Right lobe of liver (tissue), 6 donors: Measurements from ENCODE around the gene MYBPC3. TPM values are rescaled to one million over a fixed set of nuclear protein-coding genes. Genes with fewer than 3 reads are reported as not detected.
A peak's percentile ranks its signal among the peaks of the same experiment; 100 is the strongest.

Experiments
- ATAC-seq, 4 donors: fragments of 200-7000 bp; cut with Tn5 transposase; one replicate each; pipeline ENCODE4 v1.9.1; 2020; ENCODE audit warnings: mild to moderate bottlenecking in 4 of 4, moderate library complexity in 4 of 4
- DNase-seq, 3 donors: peaks; one replicate each; pipeline ENCODE4 v3.0.0-alpha.2; 2020
- H3K27ac ChIP-seq, 3 donors: fragments of 200-600 bp; one replicate each; pipeline ENCODE4 v1.8.0; 2022
- H3K27me3 ChIP-seq, 2 donors: fragments of 200-600 bp; one replicate each; pipeline ENCODE4 v1.8.0; 2022
- H3K36me3 ChIP-seq, 4 donors: fragments of 200-600 bp; sonication (generic) in 1 of 4; one replicate each; pipeline versions ENCODE4 v1.5.1 to v1.8.0; 2017 to 2022; ENCODE audit warnings: control low read depth in 1 of 4
- H3K4me1 ChIP-seq, 4 donors: fragments of 200-600 bp; sonication (generic) in 1 of 4; one replicate each; pipeline versions ENCODE4 v1.5.1 to v1.8.0; 2017 to 2022; ENCODE audit warnings: control low read depth in 1 of 4
- H3K4me3 ChIP-seq, 3 donors: fragments of 200-600 bp; one replicate each; pipeline ENCODE4 v1.8.0; 2022
- H3K9me3 ChIP-seq, 4 donors: fragments of 200-600 bp; sonication (generic) in 1 of 4; one replicate each; pipeline versions ENCODE4 v1.5.1 to v1.8.0; 2017 to 2022; ENCODE audit warnings: control low read depth in 1 of 4
- CTCF ChIP-seq, 4 donors: fragments of 200-600 bp in 3 of 4; fragments of 450-650 bp in 1 of 4; IDR thresholded peaks; one replicate each; pipeline versions ENCODE4 v1.5.1 to v1.8.0; 2016 to 2022; ENCODE audit warnings: antibody characterized with exemption in 4 of 4, mild to moderate bottlenecking in 2 of 4
- POLR2A ChIP-seq: fragments of 450-650 bp; IDR thresholded peaks from one replicate; pipeline ENCODE4 v1.6.1; 2017; ENCODE audit warnings: antibody characterized with exemption, mild to moderate bottlenecking
- WGBS: methylation state at CpG from one replicate; pipeline ENCODE4 v1.1.6; 2018; ENCODE audit warnings: low coverage, low lambda C conversion rate; ENCODE audit not compliant: insufficient coverage; ENCODE audit errors: missing lambda C conversion rate; 5-methylcytosine and 5-hydroxymethylcytosine counted together
- intact Hi-C, 2 donors: fragments of 100-400 bp; cut with DNase I; formaldehyde crosslinking; loops; one replicate each; pipeline versions ENCODE4 v1.11.2 to v1.14.1; 2022
- total RNA-seq, 6 experiments: library from RNA; depleted of rRNA in 2 of 6; stranded (reverse); fragments of >200 nt in 2 of 6; fragmentation: NEBNext Ultra II Directional in 3 of 6; extraction: Animal tissue kit (Norgen Biotek cat#: 25700) in 3 of 6; gene quantifications; one replicate each; pipeline versions ENCODE4 v1.1.0 to v1.2.4, GENCODE V29; 2016 to 2023
- donor health status: DM: no; HTN: yes; CAD: no.
- donor health status: DM: no; HTN: no; CAD: no.
- donor health status: DM: no; HTN: no; CAD: no.
- donor health status: DM: no; HTN: yes; CAD: no.
- donor health status: DM: no; HTN: yes; CAD: no.

MYBPC3 gene
- total RNA-seq, 6 experiments from 2014 or later, result 0.04 to 0.24 (median 0.13) TPM; not detected in 1

- no peak overlapping the region for H3K4me3 ChIP-seq
- peak; percentile 4 to 31 (median 18) for ATAC-seq
- no peaks in the 10 kb centered on the region for H3K4me1 ChIP-seq
- WGBS, result 64% methylated on average over 7 of the region's 11 CpGs
- intact Hi-C loops, result no loop called here
- no peaks in the 10 kb centered on the region for H3K9me3 ChIP-seq
- DNase-seq, result peak in 2 of 3 donors; percentile 65 to 74
- peak overlapping the region in 2 of 3 donors; percentile 19 to 73 for H3K27ac ChIP-seq
- H3K27me3 ChIP-seq, result no peaks in the 10 kb centered on the region
- H3K36me3 ChIP-seq, result no peaks in the 10 kb centered on the region
- TF ChIP-seq CTCF (IDR thresholded peaks at IDR 0.05) (no peak), POLR2A (no peak)
Observed at GRCh38 chr11:47391077-47391583, 38.6 kb upstream of the MYBPC3 start.

GRCh38 chr11:47390422-47390760 is 37.9 kb upstream of the MYBPC3 start:
- DNase-seq, result peak in 1 of 3 donors; percentile 37

GRCh38 chr11:47389577-47390421 is 37.3 kb upstream of the MYBPC3 start:
- peak overlapping the region; percentile 28 to 43 (median 31) for H3K27ac ChIP-seq
- DNase-seq (peak in 1 of 3 donors; percentile 62), ATAC-seq (no peak)
- intact Hi-C loops, result no loop called here
- WGBS, result 69% methylated on average over 13 of the region's 17 CpGs
- H3K4me3 ChIP-seq, result no peak overlapping the region
- H3K9me3 ChIP-seq, result no peaks in the 10 kb centered on the region
- no peaks in the 10 kb centered on the region for H3K27me3 ChIP-seq
- no peaks in the 10 kb centered on the region for H3K36me3 ChIP-seq
- no peaks in the 10 kb centered on the region for H3K4me1 ChIP-seq
- TF ChIP-seq POLR2A (no peak), CTCF (IDR thresholded peaks at IDR 0.05) (no peak)

More at GRCh38 chr11:47390422-47390760, 37.9 kb upstream of the MYBPC3 start:
- no peak for ATAC-seq
- no peak for TF ChIP-seq POLR2A
- no peak for TF ChIP-seq CTCF (IDR thresholded peaks at IDR 0.05)
- Histone ChIP-seq H3K9me3 (no peaks in the 10 kb centered on the region), H3K27me3 (no peaks in the 10 kb centered on the region), H3K4me3 (no peak overlapping the region), H3K4me1 (no peaks in the 10 kb centered on the region), H3K36me3 (no peaks in the 10 kb centered on the region), H3K27ac (peak overlapping the region in 2 of 3 donors; percentile 19 to 73)
- intact Hi-C loops, result no loop called here
- WGBS, result 85% methylated on average over 3 of the region's 6 CpGs

- 94% methylated on average over 6 of the region's 28 CpGs for WGBS
- peak in 1 of 3 donors; percentile 66 for DNase-seq
- no peaks in the 10 kb centered on the region for H3K4me1 ChIP-seq
Observed at GRCh38 chr11:47388697-47389576, 36.4 kb upstream of the MYBPC3 start.

More at GRCh38 chr11:47388697-47389576, 36.4 kb upstream of the MYBPC3 start:
- H3K27me3 ChIP-seq, result no peaks in the 10 kb centered on the region
- intact Hi-C loops, result no loop called here
- no peak for TF ChIP-seq CTCF (IDR thresholded peaks at IDR 0.05)
- TF ChIP-seq POLR2A, result no peak
- no peaks in the 10 kb centered on the region for H3K36me3 ChIP-seq
- H3K27ac ChIP-seq, result peak overlapping the region in 2 of 3 donors; percentile 31 to 43
- ATAC-seq, result no peak
- no peaks in the 10 kb centered on the region for H3K9me3 ChIP-seq
- no peak overlapping the region for H3K4me3 ChIP-seq
